HepG2 (cell line): Measurements from ENCODE around the gene METRN.
A peak's percentile ranks its signal among the peaks of the same experiment; 100 is the strongest.

Experiments
- AGO1 ChIP-seq: fragments of 200-400 bp; formaldehyde crosslinking; IDR thresholded peaks from 2 replicates; pipeline ENCODE4 v1.6.1; 2017; ENCODE audit warnings: mild to moderate bottlenecking, low read depth, low read length, moderate library complexity; ENCODE audit not compliant: poor library complexity, severe bottlenecking
- BCL6 ChIP-seq: IDR thresholded peaks from 2 replicates; pipeline ENCODE4 v1.6.1; 2016; ENCODE audit warnings: missing genetic modification reagents, missing compliant biosample characterization
- ETS1 ChIP-seq: sonication (generic); formaldehyde crosslinking; IDR thresholded peaks from 2 replicates; pipeline ENCODE4 v1.4.0; 2020; ENCODE audit warnings: missing genetic modification reagents
- MYC ChIP-seq: sonication (generic); formaldehyde crosslinking; IDR thresholded peaks from 2 replicates; pipeline ENCODE4 v1.9.0; 2021; ENCODE audit warnings: missing genetic modification reagents, borderline replicate concordance
- POLR2A ChIP-seq, 2 experiments: IDR thresholded peaks; 2 replicates each; pipeline ENCODE4 v1.6.1; 2011; ENCODE audit warnings: low read depth in 2 of 2, low read length in 2 of 2, mild to moderate bottlenecking in 1 of 2, moderate library complexity in 1 of 2; ENCODE audit not compliant: insufficient read depth in 1 of 2
- POLR2AphosphoS5 ChIP-seq: IDR thresholded peaks from 2 replicates; pipeline ENCODE4 v1.6.1; 2012; ENCODE audit warnings: low read depth, low read length
- SOX5 ChIP-seq: IDR thresholded peaks from 2 replicates; pipeline ENCODE4 v1.6.1; 2016; ENCODE audit warnings: borderline replicate concordance
- TAF15 ChIP-seq: fragments of 200-400 bp; formaldehyde crosslinking; IDR thresholded peaks from one replicate; pipeline ENCODE4 v1.6.1; 2018; ENCODE audit warnings: mild to moderate bottlenecking, low read depth, low read length; ENCODE audit not compliant: poor library complexity, severe bottlenecking
- TBL1XR1 ChIP-seq: fragments of 150-350 bp; IDR thresholded peaks from 2 replicates; pipeline ENCODE4 v1.6.1; 2014; ENCODE audit warnings: borderline replicate concordance, low read length; ENCODE audit not compliant: partially characterized antibody
- TP53 ChIP-seq: sonication (generic); formaldehyde crosslinking; conservative IDR thresholded peaks from 2 replicates; pipeline ENCODE4 v1.4.0; 2020; ENCODE audit warnings: missing genetic modification reagents

GRCh38 chr16:716768-717325 lies 1.9 kb downstream of the METRN start:
- TF ChIP-seq MYC, result no peak
- TF ChIP-seq TBL1XR1, result no peak
- peak; percentile 23 for TF ChIP-seq AGO1
- TF ChIP-seq TP53, result no peak
- TF ChIP-seq POLR2AphosphoS5, result no peak
- no peak for TF ChIP-seq TAF15
- TF ChIP-seq ETS1 (CRISPR knock-in tag), result no peak
- TF ChIP-seq SOX5 (CRISPR knock-in tag), result no peak
- no peak for TF ChIP-seq BCL6
- no peak for TF ChIP-seq POLR2A (IDR thresholded peaks at IDR 0.05; ENCODE audit: insufficient read depth in 1 of 2, low read depth in 2 of 2, low read length in 2 of 2)
